Pancreas (tissue), 10 donors: Measurements from ENCODE around the gene CAMK4. TPM values are rescaled to one million over a fixed set of nuclear protein-coding genes. Genes with fewer than 3 reads are reported as not detected.

Experiments used
- ATAC-seq, 4 donors: fragments of 200-7000 bp; cut with Tn5 transposase; one replicate each; pipeline versions ENCODE4 v1.8.0 to v1.9.1; 2020; ENCODE audit warnings: mild to moderate bottlenecking in 4 of 4, moderate library complexity in 4 of 4
- DNase-seq, 6 donors: peaks; one replicate each; pipeline ENCODE4 v3.0.0-alpha.2; 2020
- FAIRE-seq: peaks from 2 replicates; lab custom pipeline; 2012; peaks lifted over from hg19 to GRCh38; lab: Jason Lieb, UNC
- H3K27ac ChIP-seq, 4 donors: fragments of 200-600 bp; sonication (generic); 1 replicate in 3 of 4; 2 replicates in 1 of 4; pipeline versions ENCODE4 v1.5.0 to v1.8.0; 2020
- H3K27me3 ChIP-seq, 4 donors: fragments of 200-600 bp; one replicate each; pipeline ENCODE4 v1.8.0; 2021
- H3K36me3 ChIP-seq, 3 donors: fragments of 200-600 bp; sonication (generic) in 1 of 3; one replicate each; pipeline versions ENCODE4 v1.5.0 to v1.8.0; 2020 to 2021
- H3K4me1 ChIP-seq, 3 donors: fragments of 200-600 bp; one replicate each; pipeline ENCODE4 v1.8.0; 2021
- H3K4me3 ChIP-seq, 4 donors: fragments of 200-600 bp; sonication (generic) in 2 of 4; one replicate each; pipeline versions ENCODE4 v1.5.0 to v1.8.0; 2020 to 2021
- H3K9me3 ChIP-seq, 4 donors: fragments of 200-600 bp; one replicate each; pipeline ENCODE4 v1.8.0; 2021
- WGBS, 2 donors: extraction: QIAGEN DNeasy Blood & Tissue Kit; methylation state at CpG; one replicate each; pipeline ENCODE4 v1.1.7; 2013; 5-methylcytosine and 5-hydroxymethylcytosine counted together
- intact Hi-C, 3 donors: fragments of 100-400 bp; cut with DNase I; formaldehyde crosslinking; loops; one replicate each; pipeline versions ENCODE4 v1.11.1 to v1.14.2; 2022
- polyA plus RNA-seq, 2 donors: library from polyadenylated mRNA; stranded (reverse); fragments of 200-250 nt; gene quantifications; one replicate each; pipeline ENCODE4 v1.2.3, GENCODE V29; 2013
- total RNA-seq, 6 donors: library from RNA; stranded (reverse); fragmentation: NEBNext Ultra II Directional in 4 of 6; extraction: Animal tissue kit (Norgen Biotek cat#: 25700) in 4 of 6; gene quantifications; one replicate each; pipeline versions ENCODE4 v1.2.1 to v1.2.4, GENCODE V29; 2021 to 2023
- TF ChIP-seq, protein P1 (sequence below), 4 donors: fragments of 200-600 bp; sonication (generic) in 3 of 4; IDR thresholded peaks; one replicate each; pipeline versions ENCODE4 v1.5.0 to v1.8.0; 2021; ENCODE audit warnings: antibody characterized with exemption in 4 of 4
- donor health status: healthy with polysubstance abuse.
- donor health status: DM: no; HTN: no; CAD: no; lungs with moderate emphysema.
- donor health status: DM: no; HTN: no; CAD: no.
- donor health status: control.
- donor health status: control.
- donor health status: Bipolar disorder and iron deficiency.
- donor health status: DM: yes; HTN: yes; CAD: no.
- donor health status: DM: no; HTN: no; CAD: no.
- donor health status: DM: no; HTN: no; CAD: no.
- donor health status: DM: yes; HTN: yes; CAD: no.

CAMK4 gene
- total and polyA plus RNA-seq, 8 donors, result 0.04 to 1.3 (median 0.34) TPM

DNA sequence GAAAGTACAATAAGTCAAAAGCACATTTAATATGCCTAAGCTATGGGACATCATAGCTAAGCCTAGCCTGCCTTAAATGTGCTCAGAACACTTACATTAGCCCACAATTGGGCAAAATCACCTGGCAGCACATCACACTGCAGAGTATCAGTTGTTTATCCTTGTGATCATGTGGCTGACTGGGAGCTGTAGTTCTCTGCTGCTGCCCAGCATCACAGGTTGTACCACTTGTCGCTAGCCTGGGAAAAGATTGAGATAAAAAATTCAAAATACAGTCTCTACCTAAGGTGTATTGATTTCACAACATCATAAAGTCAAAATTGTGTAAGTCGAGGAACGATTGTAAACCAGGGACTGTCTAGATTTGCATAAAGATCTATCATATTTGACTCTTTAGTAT lies 58.6 kb downstream of the CAMK4 start:
- TF ChIP-seq, protein P1, sequence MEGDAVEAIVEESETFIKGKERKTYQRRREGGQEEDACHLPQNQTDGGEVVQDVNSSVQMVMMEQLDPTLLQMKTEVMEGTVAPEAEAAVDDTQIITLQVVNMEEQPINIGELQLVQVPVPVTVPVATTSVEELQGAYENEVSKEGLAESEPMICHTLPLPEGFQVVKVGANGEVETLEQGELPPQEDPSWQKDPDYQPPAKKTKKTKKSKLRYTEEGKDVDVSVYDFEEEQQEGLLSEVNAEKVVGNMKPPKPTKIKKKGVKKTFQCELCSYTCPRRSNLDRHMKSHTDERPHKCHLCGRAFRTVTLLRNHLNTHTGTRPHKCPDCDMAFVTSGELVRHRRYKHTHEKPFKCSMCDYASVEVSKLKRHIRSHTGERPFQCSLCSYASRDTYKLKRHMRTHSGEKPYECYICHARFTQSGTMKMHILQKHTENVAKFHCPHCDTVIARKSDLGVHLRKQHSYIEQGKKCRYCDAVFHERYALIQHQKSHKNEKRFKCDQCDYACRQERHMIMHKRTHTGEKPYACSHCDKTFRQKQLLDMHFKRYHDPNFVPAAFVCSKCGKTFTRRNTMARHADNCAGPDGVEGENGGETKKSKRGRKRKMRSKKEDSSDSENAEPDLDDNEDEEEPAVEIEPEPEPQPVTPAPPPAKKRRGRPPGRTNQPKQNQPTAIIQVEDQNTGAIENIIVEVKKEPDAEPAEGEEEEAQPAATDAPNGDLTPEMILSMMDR (IDR thresholded peaks at IDR 0.05), result no peak

DNA sequence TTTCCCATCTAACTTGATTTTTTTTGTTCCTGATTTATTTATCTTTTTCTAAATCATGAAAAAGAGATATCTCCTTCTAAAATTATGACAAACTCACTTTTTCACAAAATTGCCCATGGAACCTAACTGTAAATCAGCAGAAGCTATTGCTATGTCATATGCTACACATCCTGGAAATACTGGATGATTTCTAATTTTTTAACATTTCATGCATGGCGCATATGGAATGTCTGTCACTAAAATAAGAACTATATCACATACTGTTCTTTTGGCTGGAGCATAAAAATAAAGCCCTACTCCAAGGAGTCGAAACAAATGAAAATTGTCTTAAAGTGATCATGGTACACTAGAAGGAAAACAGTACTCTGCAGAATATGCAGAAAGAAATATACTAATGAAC lies 60.6 kb downstream of the CAMK4 start:
- TF ChIP-seq, protein P1 (IDR thresholded peaks at IDR 0.05), result no peak
- DNase-seq (no peak), ATAC-seq (no peak), FAIRE-seq (no peak)
- intact Hi-C loops, result no loop called here
- Histone ChIP-seq H3K9me3 (no peaks in the 10 kb centered on the region), H3K27me3 (no peaks in the 10 kb centered on the region), H3K36me3 (no peaks in the 10 kb centered on the region), H3K4me1 (no peaks in the 10 kb centered on the region), H3K4me3 (no peak overlapping the region), H3K27ac (no peak overlapping the region)
- 69 to 72% methylated on average over 2 of the region's 2 CpGs for WGBS, 2 donors

More for the DNA sequence above, 58.6 kb downstream of the CAMK4 start:
- ATAC-seq (no peak), DNase-seq (no peak), FAIRE-seq (no peak)
- Histone ChIP-seq H3K36me3 (no peaks in the 10 kb centered on the region), H3K9me3 (no peaks in the 10 kb centered on the region), H3K27ac (no peak overlapping the region), H3K4me3 (no peak overlapping the region), H3K4me1 (no peaks in the 10 kb centered on the region), H3K27me3 (no peaks in the 10 kb centered on the region)
- intact Hi-C loops, result no loop called here
- WGBS, 2 donors, result 46 to 70% methylated on average over 3 of the region's 3 CpGs

DNA sequence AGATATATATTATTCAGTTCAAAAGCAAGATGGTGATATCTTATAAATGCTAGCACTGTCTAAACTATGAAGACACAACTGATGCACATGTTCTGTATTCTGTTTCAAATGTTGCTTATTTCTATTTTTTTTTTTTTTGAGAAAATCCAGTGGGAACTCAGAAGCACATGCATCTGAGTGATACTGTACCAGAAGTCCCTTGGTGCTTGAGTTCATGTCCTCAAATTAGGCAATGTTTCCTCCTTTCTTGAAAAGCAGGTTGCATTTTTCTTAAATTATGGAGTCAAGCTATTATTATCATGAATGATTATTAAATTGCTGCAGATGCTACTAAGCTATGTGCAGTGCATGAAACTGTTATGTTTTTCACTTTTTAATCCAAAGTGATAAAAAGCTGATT lies 70.4 kb downstream of the CAMK4 start:
- TF ChIP-seq, protein P1 (IDR thresholded peaks at IDR 0.05), result no peak
- Histone ChIP-seq H3K4me1 (no peaks in the 10 kb centered on the region), H3K27ac (no peak overlapping the region), H3K27me3 (no peaks in the 10 kb centered on the region), H3K9me3 (no peaks in the 10 kb centered on the region), H3K36me3 (no peaks in the 10 kb centered on the region), H3K4me3 (no peak overlapping the region)
- ATAC-seq (no peak), FAIRE-seq (no peak), DNase-seq (no peak)
- intact Hi-C loops, result no loop called here

DNA sequence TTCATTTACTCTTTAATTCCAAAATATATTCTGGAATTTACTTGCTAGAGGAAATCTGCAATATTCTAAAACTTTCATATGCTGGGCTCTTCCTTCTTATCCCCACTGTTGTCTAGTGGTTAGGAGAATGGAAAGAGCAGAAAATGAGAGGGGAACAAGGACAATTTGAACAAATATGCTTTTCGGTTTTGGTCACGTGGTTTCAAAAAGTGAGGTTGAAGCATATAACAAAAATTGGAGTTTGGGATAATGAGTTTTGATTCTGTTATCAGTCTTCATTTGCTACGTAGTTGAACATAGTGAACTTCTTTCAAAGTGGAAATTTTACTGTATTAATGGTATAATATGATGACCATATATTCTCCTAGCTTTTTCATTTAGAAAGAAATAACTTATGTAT lies 71.5 kb downstream of the CAMK4 start:
- WGBS, 2 donors, result 62 to 77% methylated on average over 3 of the region's 3 CpGs
- no peaks in the 10 kb centered on the region for H3K4me1 ChIP-seq
- H3K27me3 ChIP-seq, result no peaks in the 10 kb centered on the region
- no peak for ATAC-seq
- no peaks in the 10 kb centered on the region for H3K9me3 ChIP-seq
- no peak for FAIRE-seq
- H3K27ac ChIP-seq, result no peak overlapping the region
- intact Hi-C loops, result no loop called here
- no peak for DNase-seq
- TF ChIP-seq, protein P1 (IDR thresholded peaks at IDR 0.05), result no peak
- no peaks in the 10 kb centered on the region for H3K36me3 ChIP-seq
- H3K4me3 ChIP-seq, result no peak overlapping the region

DNA sequence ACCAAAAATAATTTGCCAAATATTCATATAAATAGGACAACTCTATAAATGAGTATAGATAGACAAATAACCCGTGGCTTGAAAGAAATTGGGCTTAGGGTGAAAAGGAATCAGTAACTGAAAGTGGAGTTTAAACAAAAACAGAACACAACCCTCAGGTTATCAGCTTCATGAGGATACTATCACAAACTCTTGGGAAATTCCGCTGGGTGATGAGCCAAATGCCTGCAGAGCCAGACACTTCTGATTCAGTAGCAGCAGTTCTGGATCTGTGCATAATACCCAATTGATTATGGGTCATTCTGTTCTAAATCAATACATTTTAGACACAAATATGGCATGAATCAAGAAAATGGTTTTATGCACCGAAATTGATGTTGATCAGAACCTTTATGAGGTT lies 72.4 kb downstream of the CAMK4 start:
- H3K4me3 ChIP-seq, result no peak overlapping the region
- DNase-seq, result no peak
- H3K9me3 ChIP-seq, result no peaks in the 10 kb centered on the region
- no peaks in the 10 kb centered on the region for H3K4me1 ChIP-seq
- intact Hi-C loops, result no loop called here
- H3K36me3 ChIP-seq, result no peaks in the 10 kb centered on the region
- ATAC-seq, result no peak
- TF ChIP-seq, protein P1 (IDR thresholded peaks at IDR 0.05), result no peak
- FAIRE-seq, result no peak
- no peak overlapping the region for H3K27ac ChIP-seq
- H3K27me3 ChIP-seq, result no peaks in the 10 kb centered on the region
- 54 to 56% methylated on average over 3 of the region's 3 CpGs for WGBS, 2 donors
